GM18520 (cell line): ENCODE data around the gene F10.

Source experiments
- ATAC-seq: cut with Tn5 transposase; IDR thresholded peaks from one replicate; pipeline ENCODE4 v1.9.1; 2021; ENCODE audit not compliant: unreplicated experiment

Gene F10

DNA sequence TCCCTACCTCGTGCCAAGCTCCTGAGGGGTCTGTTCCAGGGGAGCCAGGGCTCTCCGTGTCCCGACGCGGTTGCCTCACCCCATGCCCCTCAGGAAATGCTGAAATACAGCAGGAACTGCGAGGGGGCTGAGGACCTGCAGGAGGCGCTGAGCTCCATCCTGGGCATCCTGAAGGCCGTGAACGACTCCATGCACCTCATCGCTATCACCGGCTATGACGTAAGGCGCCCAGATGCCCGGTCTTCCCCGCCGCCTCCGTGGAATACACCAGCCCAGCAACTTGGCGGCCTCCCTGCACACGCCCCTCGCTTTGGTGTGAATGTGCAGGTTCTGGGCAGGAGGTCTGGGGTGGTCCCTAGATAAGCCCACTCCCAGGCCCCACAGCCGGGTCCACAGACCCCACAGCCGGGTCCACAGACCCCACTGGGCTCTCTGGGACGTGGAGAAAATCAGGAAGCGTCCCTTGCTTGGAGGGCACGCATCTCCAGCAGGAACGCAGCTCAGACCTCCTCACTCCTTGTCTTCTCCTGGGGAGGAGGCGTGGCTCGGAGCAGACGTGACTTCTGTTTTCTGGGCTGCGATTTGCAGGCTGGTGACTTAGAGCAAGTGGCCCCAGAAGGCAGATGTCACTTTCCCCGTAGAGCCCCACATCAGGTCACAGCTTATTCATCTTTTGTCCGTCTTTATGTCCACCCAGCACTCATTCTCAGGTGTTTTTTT lies 36.4 kb upstream of the F10 start:
- no peak for ATAC-seq

GRCh38 chr13:113086991-113087922 lies 35.3 kb upstream of the F10 start:
- ATAC-seq: no peak

DNA sequence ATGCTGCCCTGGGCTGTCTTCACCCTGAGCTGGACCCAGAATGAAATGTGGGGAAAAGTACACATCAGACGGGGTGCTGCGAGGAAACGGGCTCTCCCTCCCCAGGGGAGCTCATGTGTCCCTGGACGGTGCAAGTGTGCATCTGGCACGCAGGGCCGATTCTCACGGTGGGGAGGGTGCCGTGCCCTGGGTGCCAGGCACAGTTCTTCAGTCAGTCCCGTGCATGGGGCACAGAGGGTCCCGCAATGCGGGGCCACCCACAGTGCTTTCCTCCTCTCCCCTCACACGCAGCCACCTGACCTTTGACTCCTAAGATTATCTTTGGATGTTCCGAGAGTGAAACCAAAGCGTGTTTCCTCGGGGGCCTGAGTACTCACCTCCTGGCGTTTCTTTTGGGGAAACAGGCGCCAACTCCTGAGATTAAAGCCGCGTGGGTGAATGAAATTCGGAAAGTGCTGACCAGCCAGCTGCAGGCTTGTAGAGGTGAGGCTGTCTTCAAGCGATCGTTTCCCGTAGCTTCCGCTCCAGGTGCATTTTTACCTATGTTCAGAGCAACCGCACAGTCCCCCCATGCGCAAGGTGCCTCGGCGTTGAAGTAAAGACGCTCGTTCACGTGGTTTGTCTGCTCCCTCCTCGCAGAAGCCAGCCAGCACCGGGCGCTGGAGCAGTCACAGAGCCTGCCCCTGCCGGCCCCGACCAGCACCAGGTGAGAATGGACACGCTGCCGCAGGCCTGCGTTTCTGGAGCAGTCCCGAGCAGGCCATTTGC lies 34.5 kb upstream of the F10 start:
- ATAC-seq: no peak

GRCh38 chr13:113088691-113089020 lies 33.9 kb upstream of the F10 start:
- ATAC-seq: no peak

- no peak for ATAC-seq
Observed at GRCh38 chr13:113089693-113090414, 32.7 kb upstream of the F10 start.

DNA sequence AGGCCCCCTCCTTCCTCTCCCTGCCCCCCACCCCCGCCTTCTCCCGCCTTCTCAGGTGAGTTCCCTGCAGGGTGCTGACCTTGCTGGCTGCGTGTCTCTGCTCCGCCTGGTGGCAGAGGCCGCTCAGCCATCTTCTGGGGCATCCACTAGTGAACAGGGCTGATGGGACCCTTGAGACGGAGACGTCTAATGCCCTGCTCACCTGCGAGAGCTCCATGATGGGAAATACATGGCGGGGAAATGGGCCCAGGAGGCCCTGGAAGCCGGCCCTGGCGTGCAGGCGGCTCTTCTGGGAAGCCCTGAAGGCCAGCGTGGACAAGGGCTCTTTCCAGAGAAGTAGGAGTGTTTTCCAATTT lies 32.2 kb upstream of the F10 start:
- no peak for ATAC-seq

GRCh38 chr13:113090806-113091205 lies 31.8 kb upstream of the F10 start:
- ATAC-seq: no peak

DNA sequence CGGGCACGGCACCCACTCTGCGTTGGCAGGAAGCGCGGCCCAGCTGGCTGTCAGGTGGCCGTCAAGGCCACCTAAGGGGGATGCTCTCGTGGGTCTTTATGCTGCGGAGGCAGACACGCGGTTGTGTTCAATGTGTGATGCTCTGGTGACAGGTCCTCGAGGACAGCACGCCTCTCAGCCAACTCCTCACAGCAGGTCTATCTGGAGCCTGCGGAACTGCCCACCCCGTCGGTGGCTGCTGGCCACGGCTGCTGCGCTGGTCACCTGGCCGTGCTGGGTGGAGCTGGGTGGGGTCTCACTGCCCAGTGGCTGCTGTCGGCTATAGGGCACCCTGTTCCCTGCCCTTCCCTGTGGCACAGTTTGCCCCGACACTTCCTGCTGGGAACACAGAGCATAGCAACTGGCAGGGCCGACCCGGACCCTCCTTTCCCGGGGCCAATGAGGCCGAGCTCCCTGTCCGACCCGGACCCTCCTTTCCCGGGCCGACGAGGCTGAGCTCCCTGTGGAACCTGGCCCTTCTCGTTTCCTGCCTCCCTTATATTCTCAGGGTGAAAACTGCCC lies 31.3 kb upstream of the F10 start:
- no peak for ATAC-seq

- ATAC-seq: no peak
Observed at GRCh38 chr13:113091891-113092775, 30.5 kb upstream of the F10 start.

DNA sequence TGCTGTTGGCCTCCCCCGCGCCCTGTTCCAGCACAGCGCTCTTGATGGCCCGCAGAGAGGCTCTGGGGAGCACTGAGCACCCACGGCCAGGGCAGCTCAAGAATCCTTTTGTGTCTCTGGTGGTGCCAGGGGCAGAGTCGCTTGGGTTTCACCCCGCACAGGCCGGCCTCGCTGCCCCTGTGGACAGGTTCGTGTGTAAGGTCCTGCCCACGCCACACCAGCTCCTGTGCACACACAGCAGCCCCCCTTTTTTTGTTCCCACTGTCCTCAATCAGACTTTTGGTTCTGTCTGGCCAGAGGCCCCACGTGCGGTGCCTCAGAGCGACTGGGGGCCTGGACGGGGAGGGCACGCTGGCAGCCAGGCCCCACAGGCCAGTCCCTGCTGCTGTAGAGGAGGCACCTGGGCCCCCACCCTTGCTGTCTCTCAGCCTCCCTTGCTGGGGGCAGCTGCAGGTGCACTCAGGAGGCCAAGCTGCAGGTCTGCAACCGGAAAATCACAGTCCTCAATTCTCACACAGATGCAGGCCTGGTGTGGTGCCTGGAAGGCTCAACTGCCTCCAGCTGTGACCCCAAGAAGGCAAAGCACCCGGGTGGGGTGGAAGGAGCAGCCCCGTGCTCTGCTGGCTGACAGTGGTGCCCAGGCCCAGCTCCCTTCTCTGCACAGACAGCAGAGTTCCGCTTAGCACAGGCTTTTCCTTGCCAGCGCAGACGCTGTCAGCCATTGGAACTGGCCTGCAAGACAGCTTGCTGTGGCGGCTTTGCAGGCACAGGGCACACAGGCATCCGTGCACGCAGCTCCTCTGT lies 29.6 kb upstream of the F10 start:
- no peak for ATAC-seq

GRCh38 chr13:113093580-113094409 lies 28.8 kb upstream of the F10 start:
- no peak for ATAC-seq

DNA sequence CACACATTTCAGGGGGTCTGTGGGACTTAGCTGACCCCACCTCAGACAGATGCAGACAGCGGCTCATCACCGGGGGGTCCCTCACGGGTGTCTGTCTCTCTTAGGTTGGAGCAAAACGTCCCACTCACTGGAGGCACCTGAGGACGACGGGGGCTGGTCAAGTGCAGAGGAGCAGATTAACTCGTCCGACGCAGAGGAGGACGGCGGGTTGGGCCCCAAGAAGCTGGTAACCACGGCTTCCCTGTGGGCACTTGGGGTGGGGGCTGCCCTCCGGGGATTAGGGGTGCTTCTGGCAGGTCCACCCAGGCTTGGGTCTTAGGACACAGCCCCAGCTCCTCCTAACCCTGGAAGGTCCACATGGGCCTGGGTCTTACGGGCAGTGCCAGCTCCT lies 28.2 kb upstream of the F10 start:
- no peak for ATAC-seq

DNA sequence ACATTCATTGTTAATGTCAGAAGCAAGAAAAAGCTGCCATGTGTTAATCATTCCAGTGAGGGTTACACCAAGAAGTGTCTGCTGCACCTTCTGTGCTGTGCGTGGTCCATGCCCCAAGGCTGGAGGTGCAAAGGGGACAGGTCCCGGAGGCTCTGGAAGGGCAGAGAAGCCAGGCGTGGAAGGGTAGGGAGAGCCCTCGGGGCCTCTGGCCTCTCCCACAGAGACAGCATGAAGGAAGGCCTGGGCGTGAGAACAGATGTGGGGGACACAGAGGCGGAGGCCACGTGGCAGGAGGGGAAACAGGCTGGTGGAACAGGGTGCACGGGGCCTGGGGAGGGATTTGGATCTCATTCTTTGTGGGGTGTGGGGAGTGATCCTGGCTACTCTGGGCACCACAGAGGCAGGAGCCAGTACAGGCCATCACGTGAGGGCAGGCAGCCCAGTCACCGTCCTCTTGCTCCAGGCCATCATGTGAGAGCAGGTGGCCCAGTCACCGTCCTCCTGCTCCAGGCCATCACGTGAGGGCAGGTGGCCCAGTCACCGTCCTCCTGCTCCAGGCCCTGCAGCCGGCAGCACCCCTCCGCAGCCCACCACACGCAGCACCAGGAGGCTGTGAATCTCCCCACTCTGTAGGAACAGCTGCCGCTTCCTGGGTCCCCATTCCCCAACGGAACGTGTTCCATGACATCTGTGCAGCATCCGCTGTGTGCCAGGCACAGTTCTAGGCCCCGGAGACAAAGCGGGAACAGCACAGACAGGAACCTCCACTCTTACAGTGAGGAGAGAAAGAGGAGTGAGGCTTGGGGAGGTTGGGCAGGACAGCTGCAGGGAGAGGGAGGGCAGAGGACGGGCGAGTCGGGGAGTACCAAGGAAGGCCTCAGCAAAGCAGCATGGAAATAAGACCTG lies 27.2 kb upstream of the F10 start:
- no peak for ATAC-seq

GRCh38 chr13:113096052-113096744 lies 26.4 kb upstream of the F10 start:
- ATAC-seq: no peak

- ATAC-seq: no peak
Observed at GRCh38 chr13:113096745-113097305, 25.8 kb upstream of the F10 start.

- no peak for ATAC-seq
Observed at GRCh38 chr13:113097651-113098050, 24.9 kb upstream of the F10 start.
